OCI-LY7 (cell line): Measurements from ENCODE around the gene LYPLAL1. TPM values are rescaled to one million over a fixed set of nuclear protein-coding genes. Genes with fewer than 3 reads are reported as not detected.

Source experiments
- BruUV-seq: library from RNA; stranded (reverse); fragments of 400-500 nt; replicated peaks from 2 replicates; lab custom pipeline; 2021; lab: Mats Ljungman, UMichigan
- CTCF ChIA-PET: fragments of 300-600 bp; sonication (Branson Sonifier 250); formaldehyde crosslinking; loops from one replicate; lab custom pipeline; 2022; ENCODE audit warnings: antibody characterized with exemption; ENCODE audit not compliant: unreplicated experiment; lab: Charles Lee
- POLR2A ChIA-PET: fragments of 300-600 bp; sonication (Branson Sonifier 250); formaldehyde crosslinking; loops from one replicate; lab custom pipeline; 2022; ENCODE audit warnings: antibody characterized with exemption; lab: Charles Lee
- DNase-seq: peaks from one replicate; pipeline ENCODE4 v3.0.0-alpha.2; 2015; ENCODE audit warnings: low spot score
- H2AFZ ChIP-seq: fragments of 200-600 bp; sonication (generic), shearing (Covaris generic); 2 replicates; pipeline ENCODE4 v1.6.1; 2014; ENCODE audit warnings: mild to moderate bottlenecking, antibody characterized with exemption, low read length, moderate library complexity
- H3K27ac ChIP-seq: fragments of 200-600 bp; sonication (generic); 2 replicates; pipeline ENCODE4 v1.5.1; 2014; ENCODE audit warnings: mixed run types, low read depth, mild to moderate bottlenecking, moderate library complexity, low read length, inconsistent platforms; ENCODE audit not compliant: poor library complexity, severe bottlenecking
- H3K36me3 ChIP-seq: fragments of 200-600 bp; sonication (generic); 2 replicates; pipeline ENCODE4 v1.6.1; 2014; ENCODE audit warnings: mild to moderate bottlenecking, antibody characterized with exemption, low read length, moderate library complexity, mixed read lengths; ENCODE audit not compliant: insufficient read depth
- H3K4me1 ChIP-seq: fragments of 200-600 bp; sonication (generic); 2 replicates; pipeline ENCODE4 v1.5.1; 2014; ENCODE audit warnings: mild to moderate bottlenecking, low read length; ENCODE audit not compliant: insufficient read depth, poor library complexity, severe bottlenecking
- H3K4me2 ChIP-seq: fragments of 200-600 bp; sonication (generic); 2 replicates; pipeline ENCODE4 v1.6.1; 2014; ENCODE audit warnings: mild to moderate bottlenecking, low read length
- H3K4me3 ChIP-seq: fragments of 200-600 bp; sonication (generic); 2 replicates; pipeline ENCODE4 v1.5.1; 2014; ENCODE audit warnings: mild to moderate bottlenecking, low read depth, low read length; ENCODE audit not compliant: poor library complexity, severe bottlenecking
- H3K79me2 ChIP-seq: fragments of 200-600 bp; sonication (generic); 2 replicates; pipeline ENCODE4 v1.6.1; 2016; ENCODE audit warnings: low read depth, mild to moderate bottlenecking, low read length, moderate library complexity, mixed read lengths; ENCODE audit not compliant: insufficient read depth
- H3K9me2 ChIP-seq: fragments of 200-600 bp; sonication (generic); 2 replicates; pipeline ENCODE4 v1.6.1; 2016; ENCODE audit warnings: mild to moderate bottlenecking, low read length, mixed read lengths; ENCODE audit not compliant: insufficient read depth
- H3K9me3 ChIP-seq: fragments of 200-600 bp; sonication (generic); 2 replicates; pipeline ENCODE4 v1.6.1; 2014; ENCODE audit warnings: mild to moderate bottlenecking, mixed run types, low read length, mixed read lengths
- H4K20me1 ChIP-seq: fragments of 200-600 bp; sonication (generic); 2 replicates; pipeline ENCODE4 v1.6.1; 2014; ENCODE audit warnings: mild to moderate bottlenecking, antibody characterized with exemption, low read length, moderate library complexity, mixed read lengths; ENCODE audit not compliant: insufficient read depth
- EZH2phosphoT487 ChIP-seq: fragments of 200-600 bp; sonication (generic); IDR thresholded peaks from 2 replicates; pipeline ENCODE4 v1.6.1; 2018; ENCODE audit warnings: low read depth, borderline replicate concordance, mild to moderate bottlenecking, mixed run types, antibody characterized with exemption, low read length, moderate library complexity, mixed read lengths
- intact Hi-C: fragments of 100-400 bp; cut with micrococcal nuclease; formaldehyde crosslinking; loops from one replicate; pipeline ENCODE4 v1.10.0; 2022; ENCODE audit not compliant: unreplicated experiment
- total RNA-seq, 2 experiments: library from RNA; depleted of rRNA in 1 of 2; stranded (reverse); fragments of >200 nt in 1 of 2; shearing (Covaris generic) in 1 of 2; gene quantifications; 2 replicates each; pipeline ENCODE4 v1.2.3, GENCODE V29; 2014 to 2022
- TF ChIP-seq, protein P1 (sequence below): fragments of 200-600 bp; sonication (generic); conservative IDR thresholded peaks from 2 replicates; pipeline ENCODE4 v1.5.1; 2014; ENCODE audit warnings: mild to moderate bottlenecking, antibody characterized with exemption, low read length, moderate library complexity, mixed read lengths

Gene LYPLAL1
- total RNA-seq, 2 experiments from 2014 or later, result 19.6 to 32.1 TPM

GRCh38 chr1:219125342-219125741, 48.3 kb upstream of the LYPLAL1 start:
- Histone ChIP-seq H3K9me2 (no peaks in the 10 kb centered on the region), H3K4me3 (no peak overlapping the region), H3K9me3 (no peaks in the 10 kb centered on the region), H3K36me3 (no peaks in the 10 kb centered on the region), H3K27ac (no peak overlapping the region), H3K79me2 (no peaks in the 10 kb centered on the region), H3K4me1 (no peaks in the 10 kb centered on the region), H3K4me2 (no peak overlapping the region), H2AFZ (no peak overlapping the region), H4K20me1 (no peaks in the 10 kb centered on the region)
- POLR2A ChIA-PET, result no interaction called here
- no peak for DNase-seq
- TF ChIP-seq, protein P1, sequence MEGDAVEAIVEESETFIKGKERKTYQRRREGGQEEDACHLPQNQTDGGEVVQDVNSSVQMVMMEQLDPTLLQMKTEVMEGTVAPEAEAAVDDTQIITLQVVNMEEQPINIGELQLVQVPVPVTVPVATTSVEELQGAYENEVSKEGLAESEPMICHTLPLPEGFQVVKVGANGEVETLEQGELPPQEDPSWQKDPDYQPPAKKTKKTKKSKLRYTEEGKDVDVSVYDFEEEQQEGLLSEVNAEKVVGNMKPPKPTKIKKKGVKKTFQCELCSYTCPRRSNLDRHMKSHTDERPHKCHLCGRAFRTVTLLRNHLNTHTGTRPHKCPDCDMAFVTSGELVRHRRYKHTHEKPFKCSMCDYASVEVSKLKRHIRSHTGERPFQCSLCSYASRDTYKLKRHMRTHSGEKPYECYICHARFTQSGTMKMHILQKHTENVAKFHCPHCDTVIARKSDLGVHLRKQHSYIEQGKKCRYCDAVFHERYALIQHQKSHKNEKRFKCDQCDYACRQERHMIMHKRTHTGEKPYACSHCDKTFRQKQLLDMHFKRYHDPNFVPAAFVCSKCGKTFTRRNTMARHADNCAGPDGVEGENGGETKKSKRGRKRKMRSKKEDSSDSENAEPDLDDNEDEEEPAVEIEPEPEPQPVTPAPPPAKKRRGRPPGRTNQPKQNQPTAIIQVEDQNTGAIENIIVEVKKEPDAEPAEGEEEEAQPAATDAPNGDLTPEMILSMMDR, result no peak
- no peak for TF ChIP-seq EZH2phosphoT487
- intact Hi-C loops, result no loop called here
- CTCF ChIA-PET, result no interaction called here
- no TSS peak for BruUV-seq

DNA sequence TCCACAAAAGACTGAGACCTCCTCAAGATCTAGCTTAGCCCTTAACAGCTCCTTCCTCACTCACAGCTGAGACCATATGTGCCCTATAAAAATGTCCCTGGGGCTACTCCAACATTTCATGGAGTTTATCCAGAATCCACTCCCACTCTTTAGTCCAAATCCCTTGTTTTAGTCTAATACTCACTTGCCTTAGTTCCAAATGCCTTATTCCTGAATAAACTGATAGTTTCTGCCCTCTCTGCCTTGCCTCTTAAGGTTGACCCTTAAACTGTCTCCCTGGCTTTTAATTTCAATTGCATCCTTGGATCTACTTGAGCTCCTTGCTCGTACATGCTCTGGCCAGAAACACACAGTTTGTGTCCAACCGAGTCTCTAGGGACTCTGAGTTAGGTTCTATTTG, 47.3 kb upstream of the LYPLAL1 start:
- H3K4me2 ChIP-seq, result no peak overlapping the region
- no peaks in the 10 kb centered on the region for H3K9me3 ChIP-seq
- ChIA-PET CTCF (no interaction called here), POLR2A (no interaction called here)
- H2AFZ ChIP-seq, result no peak overlapping the region
- no peaks in the 10 kb centered on the region for H4K20me1 ChIP-seq
- H3K4me3 ChIP-seq, result no peak overlapping the region
- TF ChIP-seq, protein P1, result no peak
- no peak for TF ChIP-seq EZH2phosphoT487
- H3K4me1 ChIP-seq, result no peaks in the 10 kb centered on the region
- H3K36me3 ChIP-seq, result no peaks in the 10 kb centered on the region
- intact Hi-C loops, result no loop called here
- H3K79me2 ChIP-seq, result no peaks in the 10 kb centered on the region
- no peak overlapping the region for H3K27ac ChIP-seq
- BruUV-seq, result no TSS peak
- DNase-seq, result no peak
- H3K9me2 ChIP-seq, result no peaks in the 10 kb centered on the region

- Histone ChIP-seq H3K27ac (no peak overlapping the region), H3K9me2 (no peaks in the 10 kb centered on the region), H3K79me2 (no peaks in the 10 kb centered on the region), H3K4me2 (no peak overlapping the region), H3K4me1 (no peaks in the 10 kb centered on the region), H2AFZ (no peak overlapping the region), H3K4me3 (no peak overlapping the region), H3K9me3 (no peaks in the 10 kb centered on the region), H3K36me3 (no peaks in the 10 kb centered on the region), H4K20me1 (no peaks in the 10 kb centered on the region)
- CTCF ChIA-PET, result no interaction called here
- POLR2A ChIA-PET, result no interaction called here
- TF ChIP-seq, protein P1, result no peak
- no peak for TF ChIP-seq EZH2phosphoT487
- intact Hi-C loops, result no loop called here
- BruUV-seq, result no TSS peak
- no peak for DNase-seq
These were observed 44.7 kb upstream of the LYPLAL1 start for GRCh38 chr1:219128957-219129356.
